T follicular helper cell (primary cell): ENCODE measurements around the gene TMEM35A.
A peak's percentile ranks its signal among the peaks of the same experiment; 100 is the strongest.
"Not testable (repeated sequence)": the region's sequence is repeated elsewhere in the genome, so short reads cannot be mapped to it uniquely, and the experiment has no call there.

Experiments used
- DNase-seq: peaks from one replicate; pipeline ENCODE4 v3.0.0-alpha.2; 2020; ENCODE audit warnings: low read depth
- total RNA-seq, 2 experiments: gene quantifications; one replicate each; lab custom pipeline; 2026; lab: John Stamatoyannopoulos, UW

The TMEM35A gene
- 0 reads per million in 2 experiments for total RNA-seq

GRCh38 chrX:101078716-101079598 lies at the start of gene TMEM35A:
Gene TMEM35A, plus strand, starts transcription at chrX:101078879. Its CDS starts 124 bp downstream, at chrX:101079003.
- DNase-seq: no peak

- DNase-seq: no peak
Measured at GRCh38 chrX:101029665-101030064, 49.0 kb upstream of the TMEM35A start.

- no peak for DNase-seq
Measured at GRCh38 chrX:101037231-101037630, 41.4 kb upstream of the TMEM35A start.

- no peak for DNase-seq
Measured at GRCh38 chrX:101040197-101040596, 38.5 kb upstream of the TMEM35A start.

- no peak for DNase-seq
Measured at GRCh38 chrX:101051153-101051548, 27.5 kb upstream of the TMEM35A start.

GRCh38 chrX:101051549-101052302 lies 27.0 kb upstream of the TMEM35A start, which contains the start of gene TRMT2B:
Gene TRMT2B, minus strand, starts transcription at chrX:101052111. Its CDS starts 9,822 bp downstream, at chrX:101042289.
- DNase-seq: peak; percentile 65

GRCh38 chrX:101056551-101056950 lies 22.1 kb upstream of the TMEM35A start:
- DNase-seq: not testable (repeated sequence)

GRCh38 chrX:101057093-101057714 lies 21.5 kb upstream of the TMEM35A start:
- DNase-seq: no peak

- DNase-seq: no peak
Measured at GRCh38 chrX:101062176-101062575, 16.5 kb upstream of the TMEM35A start.

GRCh38 chrX:101071582-101071981 lies 7.1 kb upstream of the TMEM35A start:
- DNase-seq: no peak

GRCh38 chrX:101079736-101080270 lies 1.1 kb downstream of the TMEM35A start:
- DNase-seq: no peak

- no peak for DNase-seq
Measured at GRCh38 chrX:101080326-101081124, 1.8 kb downstream of the TMEM35A start.

- DNase-seq: no peak
Measured at GRCh38 chrX:101081231-101081630, 2.6 kb downstream of the TMEM35A start.

GRCh38 chrX:101091817-101092216 lies 13.1 kb downstream of the TMEM35A start:
- DNase-seq: no peak

GRCh38 chrX:101097546-101098453 lies 19.1 kb downstream of the TMEM35A start, which contains the start of gene CENPI:
Gene CENPI, plus strand, starts transcription at chrX:101098204. Its CDS starts 2,867 bp downstream, at chrX:101101071.
- DNase-seq: peak; percentile 88

GRCh38 chrX:101108284-101108683 lies 29.6 kb downstream of the TMEM35A start:
- DNase-seq: no peak

GRCh38 chrX:101117701-101118100 lies 39.0 kb downstream of the TMEM35A start:
- no peak for DNase-seq

GRCh38 chrX:101136235-101136634 lies 57.6 kb downstream of the TMEM35A start:
- no peak for DNase-seq
